Keratinocyte (primary cell): Measurements from ENCODE around the gene OGG1.

Source experiments
- CTCF ChIP-seq, 3 experiments: IDR thresholded peaks in 1 of 3; conservative IDR thresholded peaks in 1 of 3; optimal IDR thresholded peaks in 1 of 3; 2 replicates in 2 of 3; 3 replicates in 1 of 3; pipeline versions ENCODE3 to v1.5.1; 2011; ENCODE audit warnings: low read length in 3 of 3, mild to moderate bottlenecking in 3 of 3, moderate library complexity in 2 of 3, control low read depth in 1 of 3, inconsistent platforms in 1 of 3; ENCODE audit not compliant: insufficient read depth in 2 of 3; ENCODE audit errors: extremely low read depth in 1 of 3
- EZH2 ChIP-seq: IDR thresholded peaks from one replicate; pipeline ENCODE4 v1.6.1; 2012; ENCODE audit warnings: inconsistent platforms, mild to moderate bottlenecking, low read length, moderate library complexity

GRCh38 chr3:9770276-9770812 lies 20.6 kb downstream of the OGG1 start:
- TF ChIP-seq CTCF (optimal IDR thresholded peaks at IDR 0.05 in 1 of 3, IDR thresholded peaks at IDR 0.05 in 1 of 3, conservative IDR thresholded peaks at IDR 0.05 in 1 of 3; ENCODE audit: extremely low read depth in 1 of 3, insufficient read depth in 2 of 3, low read length in 3 of 3) (no peak), EZH2 (no peak)
